Measurements from ENCODE around the gene TBC1D1.
"Not testable (repeated sequence)": the region's sequence is repeated elsewhere in the genome, so short reads cannot be mapped to it uniquely, and the experiment has no call there.

Gene TBC1D1

GRCh38 chr4:38015886-38016515 is 125.1 kb downstream of the TBC1D1 start:
- Histone ChIP-seq H3K27ac (no peak overlapping the region), H3K4me2 (no peak overlapping the region), H3K4me1 (no peaks in the 10 kb centered on the region), H3K9ac (no peak overlapping the region), H3K36me3 (peaks cover 54 to 75% (median 68%) of the 10 kb centered on the region in 11 experiments), H3K9me3 (replicated peaks in 1 of 11) (peaks cover 0 to 11% (median 10%) of the 10 kb centered on the region in 11 experiments; a peak in 18 of 22 replicates), H4K20me1 (peaks cover 0 to 29% (median 21%) of the 10 kb centered on the region in 11 experiments; a peak in 13 of 22 replicates), H3K4me3 (no peak overlapping the region), H3K27me3 (no peaks in the 10 kb centered on the region)
- no peak for TF ChIP-seq Cebpa-rat (IDR thresholded peaks at IDR 0.05)

GRCh38 chr4:38016698-38017097 is 125.8 kb downstream of the TBC1D1 start:
- no peak overlapping the region for H3K4me3 ChIP-seq
- H3K27ac ChIP-seq, result no peak overlapping the region
- H3K9me3 ChIP-seq (replicated peaks in 1 of 11), result peaks cover 0 to 13% (median 12%) of the 10 kb centered on the region in 11 experiments; a peak in 18 of 22 replicates
- no peaks in the 10 kb centered on the region for H3K4me1 ChIP-seq
- H3K27me3 ChIP-seq, result no peaks in the 10 kb centered on the region
- peaks cover 61 to 82% (median 75%) of the 10 kb centered on the region in 11 experiments for H3K36me3 ChIP-seq
- no peak overlapping the region for H3K4me2 ChIP-seq
- H4K20me1 ChIP-seq, result peaks cover 0 to 26% (median 19%) of the 10 kb centered on the region in 11 experiments; a peak in 13 of 22 replicates
- no peak overlapping the region for H3K9ac ChIP-seq
- no peak for TF ChIP-seq Cebpa-rat (IDR thresholded peaks at IDR 0.05)

DNA sequence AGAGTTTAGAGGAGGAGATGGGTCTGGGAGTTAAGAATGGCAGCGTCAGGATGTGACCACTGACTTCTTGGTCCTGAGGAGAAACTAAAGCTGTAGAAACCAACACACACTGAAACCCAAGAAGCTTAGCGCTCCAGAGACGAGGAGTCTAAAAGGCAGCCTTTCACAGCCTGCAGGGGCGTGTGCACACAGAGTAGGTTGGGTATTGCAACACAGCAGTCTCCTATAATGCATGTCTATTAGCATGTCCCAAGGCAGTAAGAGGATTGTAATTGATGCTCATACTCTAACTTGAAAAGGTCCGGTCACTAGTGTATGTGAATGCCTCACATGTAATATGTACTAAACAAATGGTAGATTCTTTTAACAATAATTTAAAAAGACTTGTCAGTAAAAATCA is 126.7 kb downstream of the TBC1D1 start:
- peaks cover 0 to 5% (median 0%) of the 10 kb centered on the region in 10 experiments; a peak in 4 of 20 replicates for H3K4me1 ChIP-seq
- peaks cover 0 to 13% (median 12%) of the 10 kb centered on the region in 11 experiments; a peak in 18 of 22 replicates for H3K9me3 ChIP-seq (replicated peaks in 1 of 11)
- H3K4me3 ChIP-seq, result no peak overlapping the region
- no peaks in the 10 kb centered on the region for H3K27me3 ChIP-seq
- no peak overlapping the region for H3K9ac ChIP-seq
- H3K4me2 ChIP-seq, result no peak overlapping the region
- H3K36me3 ChIP-seq, result peaks cover 70 to 91% (median 85%) of the 10 kb centered on the region in 11 experiments
- H4K20me1 ChIP-seq, result peaks cover 0 to 17% (median 12%) of the 10 kb centered on the region in 11 experiments; a peak in 11 of 22 replicates
- no peak overlapping the region for H3K27ac ChIP-seq
- TF ChIP-seq Cebpa-rat (IDR thresholded peaks at IDR 0.05), result no peak

DNA sequence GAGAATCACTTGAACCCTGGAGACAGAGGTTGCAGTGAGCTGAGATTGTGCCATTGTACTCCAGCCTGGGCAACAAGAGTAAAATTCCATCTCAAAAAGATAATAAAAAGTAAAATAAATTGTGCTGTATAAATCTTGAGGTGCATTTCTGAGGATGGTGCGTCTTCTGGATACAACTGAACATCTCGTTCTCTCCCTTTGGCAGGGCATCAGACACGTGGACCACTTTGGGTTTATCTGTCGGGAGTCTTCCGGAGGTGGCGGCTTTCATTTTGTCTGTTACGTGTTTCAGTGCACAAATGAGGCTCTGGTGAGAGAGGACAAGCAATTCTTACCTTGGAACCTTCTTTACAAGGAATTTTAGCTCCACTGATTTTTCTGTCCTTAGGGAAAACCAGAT is 129.5 kb downstream of the TBC1D1 start:
- Histone ChIP-seq H3K4me1 (peaks cover 0 to 32% (median 0%) of the 10 kb centered on the region in 10 experiments; a peak in 6 of 20 replicates), H3K9ac (no peak overlapping the region), H3K36me3 (peaks cover 59 to 99% (median 89%) of the 10 kb centered on the region in 11 experiments), H3K4me2 (no peak overlapping the region), H3K4me3 (no peak overlapping the region), H3K27ac (no peak overlapping the region), H3K27me3 (no peaks in the 10 kb centered on the region), H3K9me3 (replicated peaks in 1 of 11) (peaks cover 0 to 13% (median 12%) of the 10 kb centered on the region in 11 experiments; a peak in 18 of 22 replicates), H4K20me1 (peaks cover 0 to 6% (median 0%) of the 10 kb centered on the region in 11 experiments; a peak in 5 of 22 replicates)
- TF ChIP-seq Cebpa-rat (IDR thresholded peaks at IDR 0.05), result no peak

DNA sequence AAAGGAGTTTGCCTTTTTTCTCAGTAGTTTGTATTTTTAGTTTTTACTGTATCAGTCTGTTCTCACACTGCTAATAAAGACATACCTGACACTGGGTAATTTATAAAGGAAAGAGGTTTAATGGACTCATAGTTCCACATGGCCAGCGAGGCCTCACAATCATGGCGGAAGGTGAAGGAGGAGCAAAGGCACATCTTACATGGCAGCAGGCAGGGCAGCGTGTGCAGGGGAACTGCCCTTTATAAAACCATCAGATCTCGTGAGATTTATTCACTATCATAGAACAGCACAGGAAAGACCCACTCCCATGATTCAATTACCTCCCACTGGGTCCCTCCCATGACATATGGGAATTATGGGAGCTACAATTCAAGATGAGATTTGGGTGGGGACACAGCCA is 130.1 kb downstream of the TBC1D1 start:
- not testable (repeated sequence) for H4K20me1 ChIP-seq, H3K9ac ChIP-seq, H3K27ac ChIP-seq, H3K4me3 ChIP-seq, H3K4me2 ChIP-seq, H3K27me3 ChIP-seq
- peaks cover 0 to 13% (median 12%) of the 10 kb centered on the region in 11 experiments; a peak in 18 of 22 replicates for H3K9me3 ChIP-seq (replicated peaks in 1 of 11)
- H3K4me1 ChIP-seq, result peaks cover 0 to 32% (median 0%) of the 10 kb centered on the region in 10 experiments; a peak in 6 of 20 replicates
- peaks cover 59 to 99% (median 89%) of the 10 kb centered on the region in 11 experiments for H3K36me3 ChIP-seq

DNA sequence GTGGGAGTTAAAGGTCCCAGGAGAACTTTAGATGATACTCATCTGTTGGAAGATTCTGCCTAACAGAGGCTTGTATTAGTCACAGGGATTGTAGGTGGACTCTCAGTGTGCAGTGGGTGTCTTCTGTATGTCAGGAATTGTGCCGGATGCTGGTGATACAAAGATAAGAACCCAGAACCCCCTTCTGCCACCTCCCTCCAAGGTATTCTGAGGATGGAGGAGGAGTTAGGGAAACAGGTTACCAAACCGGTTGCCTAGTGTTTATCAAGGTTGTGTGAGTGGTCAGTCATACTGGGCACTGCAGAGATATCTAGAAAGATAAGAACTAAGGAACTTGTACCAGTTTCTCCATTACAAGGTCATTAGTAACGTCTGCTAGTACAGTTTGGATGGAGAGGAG is 130.9 kb downstream of the TBC1D1 start:
- Histone ChIP-seq H3K36me3 (peaks cover 59 to 99% (median 89%) of the 10 kb centered on the region in 11 experiments), H3K4me1 (peaks cover 0 to 36% (median 0%) of the 10 kb centered on the region in 10 experiments; a peak in 6 of 20 replicates), H4K20me1 (peaks cover 0 to 6% (median 0%) of the 10 kb centered on the region in 11 experiments; a peak in 5 of 22 replicates), H3K4me2 (no peak overlapping the region), H3K4me3 (no peak overlapping the region), H3K9me3 (replicated peaks in 1 of 11) (peaks cover 0 to 13% (median 12%) of the 10 kb centered on the region in 11 experiments; a peak in 18 of 22 replicates), H3K9ac (no peak overlapping the region), H3K27ac (no peak overlapping the region), H3K27me3 (no peaks in the 10 kb centered on the region)
- TF ChIP-seq Cebpa-rat (IDR thresholded peaks at IDR 0.05), result no peak

GRCh38 chr4:38023347-38024205 is 132.7 kb downstream of the TBC1D1 start:
- Histone ChIP-seq H3K4me3 (peak overlapping the region in 1 of 10 experiments; percentile 21; a peak in 2 of 20 replicates), H3K27me3 (no peaks in the 10 kb centered on the region), H3K9ac (no peak overlapping the region; a peak in 1 of 22 replicates), H3K9me3 (replicated peaks in 1 of 11) (peaks cover 0 to 13% (median 12%) of the 10 kb centered on the region in 11 experiments; a peak in 18 of 22 replicates), H3K36me3 (peaks cover 58 to 99% (median 91%) of the 10 kb centered on the region in 11 experiments), H4K20me1 (peaks cover 0 to 4% (median 0%) of the 10 kb centered on the region in 11 experiments; a peak in 1 of 22 replicates), H3K27ac (peak overlapping the region in 4 of 11 experiments; percentile 26 to 64 (median 35); a peak in 7 of 22 replicates), H3K4me2 (peak overlapping the region in 3 of 11 experiments; percentile 46 to 74 (median 68); a peak in 6 of 22 replicates), H3K4me1 (peaks cover 0 to 36% (median 0%) of the 10 kb centered on the region in 10 experiments; a peak in 6 of 20 replicates)
- TF ChIP-seq Cebpa-rat (IDR thresholded peaks at IDR 0.05), result no peak

DNA sequence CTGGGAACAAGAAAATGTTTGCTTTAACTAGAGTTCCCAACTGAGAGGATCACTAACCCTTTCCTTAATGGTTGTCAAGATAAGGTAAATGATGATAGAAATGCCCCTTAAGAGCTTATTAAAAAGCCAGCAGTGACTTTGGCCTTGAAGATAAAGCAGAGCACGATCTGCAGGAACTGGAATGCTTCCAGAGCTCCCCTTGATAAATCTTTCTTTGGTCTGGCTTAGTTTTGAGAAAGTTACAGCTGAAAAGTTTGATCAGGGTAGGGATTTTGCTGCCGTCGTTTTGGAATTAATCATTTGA is 133.3 kb downstream of the TBC1D1 start:
- Histone ChIP-seq H3K27ac (peak overlapping the region in 4 of 11 experiments; percentile 26 to 64 (median 35); a peak in 7 of 22 replicates), H3K4me3 (peak overlapping the region in 1 of 10 experiments; percentile 21; a peak in 1 of 20 replicates), H3K9me3 (replicated peaks in 1 of 11) (peaks cover 0 to 13% (median 12%) of the 10 kb centered on the region in 11 experiments; a peak in 18 of 22 replicates), H3K27me3 (no peaks in the 10 kb centered on the region), H3K36me3 (peaks cover 64 to 100% (median 95%) of the 10 kb centered on the region in 11 experiments), H3K4me2 (peak overlapping the region in 3 of 11 experiments; percentile 46 to 74 (median 68); a peak in 6 of 22 replicates), H3K9ac (no peak overlapping the region; a peak in 1 of 22 replicates), H4K20me1 (peaks cover 0 to 4% (median 0%) of the 10 kb centered on the region in 11 experiments; a peak in 1 of 22 replicates), H3K4me1 (peaks cover 0 to 36% (median 0%) of the 10 kb centered on the region in 10 experiments; a peak in 6 of 20 replicates)
- no peak for TF ChIP-seq Cebpa-rat (IDR thresholded peaks at IDR 0.05)
